GM21360 (cell line): ENCODE measurements around the gene NEK6.

Experiments used
- ATAC-seq: cut with Tn5 transposase; IDR thresholded peaks from one replicate; pipeline ENCODE4 v1.9.1; 2021; ENCODE audit warnings: mild to moderate bottlenecking, moderate library complexity; ENCODE audit not compliant: unreplicated experiment

NEK6 gene

GRCh38 chr9:124392871-124393460 is 135.2 kb downstream of the NEK6 start:
- ATAC-seq: no peak

- ATAC-seq: no peak
Observed at GRCh38 chr9:124394167-124394566, 136.4 kb downstream of the NEK6 start.

GRCh38 chr9:124394596-124394995 is 136.8 kb downstream of the NEK6 start:
- no peak for ATAC-seq

GRCh38 chr9:124395826-124396225 is 138.1 kb downstream of the NEK6 start:
- no peak for ATAC-seq

GRCh38 chr9:124398191-124398935 is 140.6 kb downstream of the NEK6 start:
- no peak for ATAC-seq

GRCh38 chr9:124399323-124399967 is 141.7 kb downstream of the NEK6 start:
- no peak for ATAC-seq

GRCh38 chr9:124399968-124400940 is 142.5 kb downstream of the NEK6 start:
- ATAC-seq: no peak
